Osteocyte (in vitro differentiated cells): ENCODE measurements around the gene ROR1. TPM values are rescaled to one million over a fixed set of nuclear protein-coding genes. Genes with fewer than 3 reads are reported as not detected.

Experiments
- DNase-seq: peaks from one replicate; pipeline ENCODE4 v3.0.0; 2021; ENCODE audit warnings: mixed read lengths; ENCODE audit not compliant: unreplicated experiment; ENCODE audit errors: extremely low spot score
- H3K27ac Mint-ChIP-seq: one replicate; pipeline ENCODE4 v1.8.0; 2021; ENCODE audit warnings: mild to moderate bottlenecking, mixed read lengths; ENCODE audit not compliant: unreplicated experiment
- H3K27me3 Mint-ChIP-seq: one replicate; pipeline ENCODE4 v1.8.0; 2021; ENCODE audit warnings: mixed read lengths; ENCODE audit not compliant: unreplicated experiment
- H3K36me3 Mint-ChIP-seq: one replicate; pipeline ENCODE4 v1.8.0; 2021; ENCODE audit warnings: mixed read lengths; ENCODE audit not compliant: unreplicated experiment
- H3K4me1 Mint-ChIP-seq: one replicate; pipeline ENCODE4 v1.8.0; 2021; ENCODE audit warnings: mixed read lengths; ENCODE audit not compliant: unreplicated experiment
- H3K4me3 Mint-ChIP-seq: one replicate; pipeline ENCODE4 v1.8.0; 2021; ENCODE audit warnings: mild to moderate bottlenecking, moderate library complexity, mixed read lengths; ENCODE audit not compliant: unreplicated experiment
- H3K9me3 Mint-ChIP-seq: one replicate; pipeline ENCODE4 v1.8.0; 2021; ENCODE audit warnings: mixed read lengths; ENCODE audit not compliant: unreplicated experiment
- CTCF ChIP-seq: fragments of 200-600 bp; sonication (generic); IDR thresholded peaks from 2 replicates; pipeline ENCODE4 v1.5.0; 2021; ENCODE audit warnings: antibody characterized with exemption, mild to moderate bottlenecking, moderate library complexity
- total RNA-seq: library from RNA; stranded (reverse); gene quantifications from 2 replicates; pipeline ENCODE4 v1.2.1, GENCODE V29; 2021

The ROR1 gene
- total RNA-seq, 1 donor from 2014 or later: 20.6 TPM

GRCh38 chr1:63935553-63935952, 161.7 kb downstream of the ROR1 start:
- H3K4me1 Mint-ChIP-seq: peaks cover 7% of the 10 kb centered on the region
- H3K4me3 Mint-ChIP-seq: no peak overlapping the region

GRCh38 chr1:63936276-63936675, 162.5 kb downstream of the ROR1 start:
- Mint-ChIP-seq H3K9me3 (no peaks in the 10 kb centered on the region), H3K27me3 (no peaks in the 10 kb centered on the region), H3K4me1 (peaks cover 7% of the 10 kb centered on the region), H3K4me3 (no peak overlapping the region), H3K36me3 (no peaks in the 10 kb centered on the region), H3K27ac (no peak overlapping the region)
- no peak for TF ChIP-seq CTCF
- DNase-seq: no peak

More at GRCh38 chr1:63935553-63935952, 161.7 kb downstream of the ROR1 start:
- Mint-ChIP-seq H3K36me3 (no peaks in the 10 kb centered on the region), H3K27me3 (no peaks in the 10 kb centered on the region), H3K27ac (no peak overlapping the region), H3K9me3 (no peaks in the 10 kb centered on the region)
- no peak for TF ChIP-seq CTCF
- DNase-seq: no peak

GRCh38 chr1:63936801-63937200, 163.0 kb downstream of the ROR1 start:
- peaks cover 7% of the 10 kb centered on the region for H3K4me1 Mint-ChIP-seq
- H3K9me3 Mint-ChIP-seq: no peaks in the 10 kb centered on the region
- DNase-seq: no peak
- H3K36me3 Mint-ChIP-seq: no peaks in the 10 kb centered on the region
- TF ChIP-seq CTCF: no peak
- H3K27me3 Mint-ChIP-seq: no peaks in the 10 kb centered on the region
- H3K4me3 Mint-ChIP-seq: no peak overlapping the region
- no peak overlapping the region for H3K27ac Mint-ChIP-seq

- H3K27me3 Mint-ChIP-seq: no peaks in the 10 kb centered on the region
- TF ChIP-seq CTCF: no peak
- H3K27ac Mint-ChIP-seq: no peak overlapping the region
- no peak for DNase-seq
- no peak overlapping the region for H3K4me3 Mint-ChIP-seq
- H3K9me3 Mint-ChIP-seq: no peaks in the 10 kb centered on the region
- peaks cover 7% of the 10 kb centered on the region for H3K4me1 Mint-ChIP-seq
- no peaks in the 10 kb centered on the region for H3K36me3 Mint-ChIP-seq
Measured at GRCh38 chr1:63937461-63938022, 163.7 kb downstream of the ROR1 start.

GRCh38 chr1:63940440-63940839, 166.6 kb downstream of the ROR1 start:
- no peaks in the 10 kb centered on the region for H3K36me3 Mint-ChIP-seq
- H3K4me1 Mint-ChIP-seq: peaks cover 8% of the 10 kb centered on the region
- no peak for DNase-seq

More at GRCh38 chr1:63940440-63940839, 166.6 kb downstream of the ROR1 start:
- no peaks in the 10 kb centered on the region for H3K9me3 Mint-ChIP-seq
- H3K27me3 Mint-ChIP-seq: no peaks in the 10 kb centered on the region
- no peak overlapping the region for H3K4me3 Mint-ChIP-seq
- no peak overlapping the region for H3K27ac Mint-ChIP-seq
- no peak for TF ChIP-seq CTCF
